ENCODE data around the gene PDZD4. TPM values are rescaled to one million over a fixed set of nuclear protein-coding genes. Genes with fewer than 3 reads are reported as not detected.

Gene PDZD4
- total RNA-seq, 3 donors from 2014 or later (not counting 1 experiment from before 2014, with no cell fraction given): 101 to 177 (median 157) TPM

DNA sequence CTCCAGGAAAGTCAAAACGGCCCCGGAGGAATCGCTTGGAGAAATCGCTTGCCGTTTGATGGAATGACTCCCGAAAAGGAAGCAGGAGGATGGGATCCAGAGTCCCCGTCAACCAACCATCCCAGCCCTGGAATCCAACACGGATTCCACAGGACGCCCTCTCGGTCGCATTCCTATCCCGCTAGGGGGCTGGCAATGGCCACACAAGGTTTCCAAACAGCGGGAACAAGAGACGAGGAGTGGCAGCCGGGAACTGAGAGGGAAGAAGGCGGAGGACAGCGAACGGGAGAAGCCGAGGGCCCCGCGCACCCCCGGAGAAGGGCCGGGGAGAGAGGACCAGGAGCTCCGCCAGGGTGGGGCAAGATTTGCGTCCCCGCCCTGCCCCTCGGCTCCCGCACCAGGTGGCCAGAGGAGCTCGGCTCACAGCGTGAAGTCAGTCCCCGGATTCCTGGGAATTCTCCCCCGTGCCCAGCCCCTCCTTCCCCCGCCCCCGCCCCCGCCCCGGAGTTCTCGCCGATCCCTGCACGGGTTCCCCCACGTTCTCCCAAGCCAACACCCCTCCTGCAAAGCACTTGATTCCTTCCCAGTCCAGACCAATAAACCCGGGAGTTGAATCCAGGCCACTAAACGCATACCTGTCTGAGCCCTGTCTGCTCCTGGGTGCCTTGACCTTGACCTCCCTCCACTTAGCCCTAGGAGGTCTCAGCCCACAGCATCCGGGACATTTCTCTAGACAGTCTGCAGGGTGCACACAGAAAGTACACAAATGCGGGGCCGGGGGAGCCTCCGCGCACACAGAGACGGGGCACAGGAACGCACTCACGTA is 1.4 kb downstream of the PDZD4 start:
- H3K27ac ChIP-seq (ENCODE audit: low read length): peak overlapping the region; percentile 35
- H3K4me3 Mint-ChIP-seq: peak overlapping the region; percentile 87

DNA sequence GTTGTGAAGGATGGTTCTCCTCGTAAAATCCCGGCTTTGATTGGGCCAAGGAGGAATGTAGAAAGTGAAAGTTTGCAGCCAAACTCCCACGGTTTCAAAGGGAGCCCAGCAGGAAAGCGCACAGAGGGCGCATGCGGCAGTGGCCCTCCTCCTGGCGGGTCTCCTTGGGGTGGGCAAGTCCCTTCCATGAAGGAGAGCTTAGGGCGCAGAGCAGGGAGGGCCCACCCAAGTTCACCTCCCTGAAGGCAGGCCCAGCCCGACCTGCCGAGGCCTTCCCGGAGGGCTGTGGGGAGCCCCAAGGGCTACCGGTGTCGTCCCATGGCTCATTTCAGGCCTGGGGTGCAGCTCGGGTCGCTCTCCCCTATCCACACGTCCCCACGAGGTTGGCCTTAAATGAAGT is 2.0 kb downstream of the PDZD4 start:
- Histone ChIP-seq H3K36me3 (ENCODE audit: control insufficient read depth, insufficient read depth, low read length) (no peaks in the 10 kb centered on the region), H3K27me3 (ENCODE audit: control insufficient read depth, insufficient read depth, low read length) (no peaks in the 10 kb centered on the region), H3K27ac (ENCODE audit: low read length) (no peak overlapping the region), H3K9me3 (ENCODE audit: control insufficient read depth, insufficient read depth, low read length) (no peaks in the 10 kb centered on the region), H3K4me1 (ENCODE audit: control insufficient read depth, insufficient read depth, low read length) (peaks cover 58% of the 10 kb centered on the region), H3K4me3 (ENCODE audit: low read length) (no peak overlapping the region)
- peak overlapping the region; percentile 22 to 66 for H3K27ac Mint-ChIP-seq
- DNase-seq (no peak), ATAC-seq (no peak)
- TF ChIP-seq, protein P1, sequence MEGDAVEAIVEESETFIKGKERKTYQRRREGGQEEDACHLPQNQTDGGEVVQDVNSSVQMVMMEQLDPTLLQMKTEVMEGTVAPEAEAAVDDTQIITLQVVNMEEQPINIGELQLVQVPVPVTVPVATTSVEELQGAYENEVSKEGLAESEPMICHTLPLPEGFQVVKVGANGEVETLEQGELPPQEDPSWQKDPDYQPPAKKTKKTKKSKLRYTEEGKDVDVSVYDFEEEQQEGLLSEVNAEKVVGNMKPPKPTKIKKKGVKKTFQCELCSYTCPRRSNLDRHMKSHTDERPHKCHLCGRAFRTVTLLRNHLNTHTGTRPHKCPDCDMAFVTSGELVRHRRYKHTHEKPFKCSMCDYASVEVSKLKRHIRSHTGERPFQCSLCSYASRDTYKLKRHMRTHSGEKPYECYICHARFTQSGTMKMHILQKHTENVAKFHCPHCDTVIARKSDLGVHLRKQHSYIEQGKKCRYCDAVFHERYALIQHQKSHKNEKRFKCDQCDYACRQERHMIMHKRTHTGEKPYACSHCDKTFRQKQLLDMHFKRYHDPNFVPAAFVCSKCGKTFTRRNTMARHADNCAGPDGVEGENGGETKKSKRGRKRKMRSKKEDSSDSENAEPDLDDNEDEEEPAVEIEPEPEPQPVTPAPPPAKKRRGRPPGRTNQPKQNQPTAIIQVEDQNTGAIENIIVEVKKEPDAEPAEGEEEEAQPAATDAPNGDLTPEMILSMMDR (IDR thresholded peaks at IDR 0.05): no peak
- intact Hi-C loops (cut with micrococcal nuclease): no loop called here
- WGBS (ENCODE audit: insufficient coverage): 67% methylated on average over 17 of the region's 17 CpGs
- no peaks in the 10 kb centered on the region for H3K36me3 Mint-ChIP-seq
- H3K9me3 Mint-ChIP-seq: no peaks in the 10 kb centered on the region
- H3K4me1 Mint-ChIP-seq: peaks cover 36 to 43% of the 10 kb centered on the region in 2 donors
- peak overlapping the region; percentile 63 for H3K4me3 Mint-ChIP-seq
- H3K27me3 Mint-ChIP-seq (ENCODE audit: low read depth in 2 of 2): no peaks in the 10 kb centered on the region

More for the DNA sequence above, 1.4 kb downstream of the PDZD4 start:
- Histone ChIP-seq H3K4me1 (ENCODE audit: control insufficient read depth, insufficient read depth, low read length) (peaks cover 53% of the 10 kb centered on the region), H3K27me3 (ENCODE audit: control insufficient read depth, insufficient read depth, low read length) (no peaks in the 10 kb centered on the region), H3K4me3 (ENCODE audit: low read length) (peak overlapping the region; percentile 42), H3K9me3 (ENCODE audit: control insufficient read depth, insufficient read depth, low read length) (no peaks in the 10 kb centered on the region), H3K36me3 (ENCODE audit: control insufficient read depth, insufficient read depth, low read length) (no peaks in the 10 kb centered on the region)
- Mint-ChIP-seq H3K36me3 (no peaks in the 10 kb centered on the region), H3K4me1 (peaks cover 32 to 37% of the 10 kb centered on the region in 2 donors), H3K27ac (peak overlapping the region; percentile 66 to 73), H3K9me3 (no peaks in the 10 kb centered on the region), H3K27me3 (ENCODE audit: low read depth in 2 of 2) (no peaks in the 10 kb centered on the region)
- WGBS (ENCODE audit: insufficient coverage): 30% methylated on average over 42 of the region's 50 CpGs
- TF ChIP-seq, protein P1 (IDR thresholded peaks at IDR 0.05): no peak
- intact Hi-C loops (cut with micrococcal nuclease): no loop called here
- DNase-seq: peak in 1 of 2 donors; percentile 36
- peak in 2 of 3 donors; percentile 41 to 51 for ATAC-seq

DNA sequence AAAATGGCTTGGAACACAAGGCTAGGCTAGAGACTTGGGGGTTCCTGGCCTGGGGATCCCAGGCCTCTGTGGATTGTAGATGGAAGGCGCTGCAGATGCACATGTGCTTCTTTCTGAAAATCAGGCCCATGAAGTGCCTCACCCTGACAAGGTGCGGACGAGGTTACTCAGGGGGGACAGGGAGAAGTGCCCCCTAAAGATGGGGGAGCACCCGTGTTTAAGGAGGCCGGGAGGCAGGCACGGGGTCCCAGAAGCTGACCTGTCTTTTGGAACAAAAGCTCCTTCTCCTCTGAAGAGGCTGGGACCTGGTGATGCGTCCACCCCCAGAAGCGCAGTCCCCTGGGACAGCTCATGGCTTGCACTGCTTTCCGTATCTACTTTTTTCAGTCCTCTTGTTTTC is 2.4 kb downstream of the PDZD4 start:
- TF ChIP-seq, protein P1 (IDR thresholded peaks at IDR 0.05): no peak
- intact Hi-C loops (cut with micrococcal nuclease): no loop called here
- H3K4me3 Mint-ChIP-seq: peak overlapping the region; percentile 77
- H3K4me1 Mint-ChIP-seq: peaks cover 37 to 43% of the 10 kb centered on the region in 2 donors
- peak overlapping the region; percentile 46 to 66 for H3K27ac Mint-ChIP-seq
- no peaks in the 10 kb centered on the region for H3K9me3 Mint-ChIP-seq
- DNase-seq (no peak), ATAC-seq (no peak)
- no peak overlapping the region for H3K27ac ChIP-seq (ENCODE audit: low read length)
- peaks cover 60% of the 10 kb centered on the region for H3K4me1 ChIP-seq (ENCODE audit: control insufficient read depth, insufficient read depth, low read length)
- H3K27me3 ChIP-seq (ENCODE audit: control insufficient read depth, insufficient read depth, low read length): no peaks in the 10 kb centered on the region
- WGBS (ENCODE audit: insufficient coverage): 88% methylated on average over 7 of the region's 9 CpGs
- no peaks in the 10 kb centered on the region for H3K36me3 Mint-ChIP-seq
- no peak overlapping the region for H3K4me3 ChIP-seq (ENCODE audit: low read length)
- H3K36me3 ChIP-seq (ENCODE audit: control insufficient read depth, insufficient read depth, low read length): no peaks in the 10 kb centered on the region
- no peaks in the 10 kb centered on the region for H3K27me3 Mint-ChIP-seq (ENCODE audit: low read depth in 2 of 2)
- H3K9me3 ChIP-seq (ENCODE audit: control insufficient read depth, insufficient read depth, low read length): no peaks in the 10 kb centered on the region
